GM18520 (cell line): ENCODE measurements around the gene SUCLG1.

Experiments used
- ATAC-seq: cut with Tn5 transposase; IDR thresholded peaks from one replicate; pipeline ENCODE4 v1.9.1; 2021; ENCODE audit not compliant: unreplicated experiment

SUCLG1 gene

DNA sequence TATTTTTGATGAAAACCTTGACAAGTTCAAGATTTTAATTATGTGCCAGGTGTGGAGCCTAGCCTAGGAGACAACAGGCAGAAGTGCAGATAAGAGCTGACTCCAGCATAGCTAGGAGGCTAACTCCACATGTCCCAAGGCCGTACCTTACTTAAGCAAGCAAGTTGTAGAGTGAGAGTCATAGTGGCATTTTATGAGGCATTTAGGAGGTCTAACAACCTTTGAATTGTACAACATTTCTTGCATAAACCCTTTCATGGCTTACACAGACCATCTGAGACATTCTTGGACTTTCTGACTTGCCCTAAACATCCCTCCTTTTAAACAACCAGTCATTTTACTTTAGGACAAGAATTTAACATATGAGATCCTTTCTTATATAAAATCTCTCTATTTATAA lies 8.3 kb upstream of the SUCLG1 start:
- no peak for ATAC-seq

DNA sequence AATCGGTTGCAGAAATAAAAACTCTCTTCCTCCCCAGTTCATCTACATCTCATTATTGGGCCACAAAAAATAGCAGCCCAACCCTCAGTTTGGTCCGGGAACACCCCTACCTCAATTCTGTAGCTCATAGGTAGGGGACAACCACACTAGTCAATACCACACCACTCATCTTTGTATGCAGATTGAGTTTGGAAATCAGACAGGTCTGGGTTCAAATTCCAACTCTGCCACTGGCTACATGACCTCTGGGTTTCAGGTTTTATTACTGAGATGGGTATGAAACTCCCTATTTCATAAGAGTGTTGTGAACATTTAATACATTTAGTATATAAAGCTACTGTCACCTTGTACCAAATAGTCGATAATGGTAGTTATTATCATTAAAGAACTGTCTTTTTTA lies 2.2 kb upstream of the SUCLG1 start:
- no peak for ATAC-seq

DNA sequence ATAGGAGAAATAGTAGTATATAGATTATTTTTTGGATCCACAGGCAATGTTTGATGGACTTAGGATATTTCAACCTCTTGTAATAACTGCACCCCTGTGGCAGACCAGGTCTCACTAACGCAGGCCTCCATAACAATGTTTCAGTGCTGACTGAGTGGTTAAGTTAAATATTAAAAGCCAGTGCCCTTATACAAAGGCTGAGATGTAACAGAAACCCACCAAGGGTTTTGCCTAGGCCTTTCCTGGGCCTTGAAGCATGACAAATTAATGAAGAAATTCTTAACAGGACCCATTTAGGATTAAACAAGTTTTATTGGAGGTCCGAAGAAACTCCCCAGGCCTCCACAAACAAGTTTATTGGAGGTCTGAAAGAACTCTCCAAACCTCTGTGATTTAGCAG lies 1.6 kb upstream of the SUCLG1 start:
- no peak for ATAC-seq

DNA sequence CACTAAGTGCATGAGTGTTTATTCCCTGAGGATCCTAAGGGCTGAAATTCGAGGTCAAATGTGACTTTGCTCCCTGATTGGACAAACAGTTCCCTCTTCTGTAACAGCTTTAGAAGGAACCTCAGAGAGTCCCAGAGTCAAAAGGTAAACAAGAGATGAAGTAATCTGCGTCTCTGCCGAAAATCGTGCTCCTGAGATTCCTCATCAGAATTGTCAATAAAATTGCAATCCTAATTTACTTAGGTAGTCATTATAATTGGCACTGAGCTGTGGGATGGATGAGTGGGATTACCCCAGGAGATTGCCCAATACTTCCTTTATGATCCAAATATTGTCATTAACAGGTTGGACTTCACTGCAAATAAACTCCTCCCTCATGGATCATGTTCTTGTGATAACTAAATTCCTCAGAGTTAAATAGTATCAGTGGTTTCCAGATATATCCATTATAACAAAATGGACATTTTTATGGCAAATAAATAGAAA lies 907 bp upstream of the SUCLG1 start:
- no peak for ATAC-seq

DNA sequence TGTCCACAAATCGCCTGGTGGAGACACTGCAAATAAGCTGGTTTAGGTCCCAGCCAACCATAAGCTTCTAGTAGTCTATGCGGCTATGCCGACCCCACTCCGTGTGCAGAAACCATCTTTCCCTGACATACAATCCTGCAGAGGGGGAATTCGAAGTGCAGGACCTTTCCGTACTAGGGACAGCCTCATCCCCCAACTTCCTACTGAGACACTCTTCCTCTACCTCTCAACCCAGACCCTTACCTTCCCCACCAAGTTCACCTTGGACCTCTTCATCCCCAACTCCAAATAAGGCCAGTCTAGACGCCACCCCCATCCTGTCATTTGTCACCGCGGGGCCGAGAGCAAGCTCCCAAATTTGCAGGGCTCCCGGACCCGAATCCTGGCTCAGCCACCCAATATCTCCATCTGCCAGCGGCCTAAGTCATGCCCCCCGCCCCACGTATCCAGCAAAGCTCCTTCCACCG lies 496 bp downstream of the SUCLG1 start:
- no peak for ATAC-seq

DNA sequence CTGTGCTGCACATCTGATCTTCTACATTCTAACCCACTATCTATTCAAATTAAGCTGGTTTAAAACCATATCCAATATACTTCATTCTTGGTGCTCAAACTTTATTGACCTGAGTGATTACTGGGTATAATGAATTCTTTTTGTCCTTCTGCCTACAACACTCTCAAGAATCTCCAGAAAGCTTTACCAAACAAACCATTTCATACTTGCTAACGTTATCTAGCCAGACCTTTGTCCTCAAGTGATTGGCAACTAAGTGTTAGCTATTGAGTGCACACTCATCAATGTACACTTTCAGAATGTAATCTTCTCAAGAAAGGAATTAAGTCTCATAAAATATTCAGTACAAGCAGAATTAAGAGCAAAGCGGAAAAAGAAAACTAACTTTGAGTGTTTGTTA lies 1.4 kb downstream of the SUCLG1 start:
- ATAC-seq = no peak

DNA sequence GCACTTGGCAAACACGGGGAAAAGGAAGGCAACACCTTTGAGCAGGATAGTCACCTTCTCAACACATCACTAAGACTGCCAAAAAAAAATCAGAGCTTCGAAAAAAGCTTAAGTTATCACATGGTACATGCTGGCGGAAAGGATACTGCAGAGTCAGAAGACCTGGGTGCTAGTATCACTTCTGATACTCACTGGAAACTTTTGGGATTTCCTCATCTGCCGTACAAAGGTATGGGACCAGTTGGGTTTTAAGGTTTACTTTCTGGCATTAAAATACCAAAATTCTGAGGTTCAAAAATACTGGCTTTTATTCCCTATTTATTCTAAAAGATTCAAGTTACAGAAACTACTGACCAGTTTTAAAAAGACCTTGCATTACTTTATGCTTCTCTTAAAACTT lies 2.9 kb downstream of the SUCLG1 start:
- no peak for ATAC-seq

DNA sequence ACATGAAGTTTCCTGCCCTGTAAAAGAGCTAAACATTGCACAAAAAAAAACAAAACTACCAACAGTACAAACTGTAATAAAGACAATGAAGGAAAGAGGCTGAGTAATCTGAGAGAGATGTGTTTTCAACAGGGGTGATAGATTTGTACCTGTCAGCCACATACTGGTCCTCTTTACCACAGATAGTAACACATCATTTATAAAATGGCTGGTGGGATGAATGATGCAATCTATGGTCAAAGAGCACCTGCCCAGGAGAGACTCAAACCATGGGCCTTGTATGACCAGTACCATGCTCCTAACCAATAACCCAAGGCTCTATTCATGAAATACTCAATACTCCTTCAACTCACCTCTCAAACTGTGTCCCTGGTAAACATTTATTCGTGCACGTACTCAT lies 4.5 kb downstream of the SUCLG1 start:
- ATAC-seq = no peak

DNA sequence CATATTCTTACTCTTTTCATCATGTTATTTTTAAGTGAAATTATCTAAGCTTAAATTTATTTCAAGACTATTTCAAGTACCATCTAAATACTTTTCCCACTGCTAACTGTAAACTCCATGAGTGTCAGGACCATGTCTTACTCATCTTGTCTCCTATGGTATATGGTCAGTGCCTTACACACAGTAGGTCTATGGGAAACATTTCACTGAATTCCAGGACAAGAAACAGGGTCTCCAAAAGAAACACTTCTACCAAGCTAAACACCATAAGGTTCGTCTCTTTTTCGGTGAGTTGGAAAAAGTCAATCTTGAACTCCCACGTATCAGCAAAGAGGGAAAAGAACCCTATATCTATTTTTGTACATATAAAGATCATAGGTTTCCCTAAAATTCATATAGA lies 6.5 kb downstream of the SUCLG1 start:
- ATAC-seq = no peak

DNA sequence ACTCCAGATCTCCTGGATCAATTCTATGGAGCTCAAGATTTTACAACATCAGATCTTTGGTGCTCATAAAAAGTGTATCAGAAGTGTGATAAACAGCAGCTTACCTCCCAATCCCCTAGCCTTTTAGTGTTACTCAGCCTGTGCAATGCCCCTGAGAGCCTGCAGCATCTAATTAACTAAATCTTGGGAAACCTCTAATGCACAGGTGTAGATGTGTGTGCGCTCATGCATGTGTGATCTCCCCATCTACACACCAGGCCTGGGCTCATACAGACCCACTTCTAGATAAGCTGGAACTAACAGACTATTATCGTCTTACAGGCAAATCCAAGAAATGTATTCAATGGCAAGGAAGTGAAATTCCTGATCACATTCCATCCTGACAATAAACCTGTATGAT lies 7.5 kb downstream of the SUCLG1 start:
- no peak for ATAC-seq

DNA sequence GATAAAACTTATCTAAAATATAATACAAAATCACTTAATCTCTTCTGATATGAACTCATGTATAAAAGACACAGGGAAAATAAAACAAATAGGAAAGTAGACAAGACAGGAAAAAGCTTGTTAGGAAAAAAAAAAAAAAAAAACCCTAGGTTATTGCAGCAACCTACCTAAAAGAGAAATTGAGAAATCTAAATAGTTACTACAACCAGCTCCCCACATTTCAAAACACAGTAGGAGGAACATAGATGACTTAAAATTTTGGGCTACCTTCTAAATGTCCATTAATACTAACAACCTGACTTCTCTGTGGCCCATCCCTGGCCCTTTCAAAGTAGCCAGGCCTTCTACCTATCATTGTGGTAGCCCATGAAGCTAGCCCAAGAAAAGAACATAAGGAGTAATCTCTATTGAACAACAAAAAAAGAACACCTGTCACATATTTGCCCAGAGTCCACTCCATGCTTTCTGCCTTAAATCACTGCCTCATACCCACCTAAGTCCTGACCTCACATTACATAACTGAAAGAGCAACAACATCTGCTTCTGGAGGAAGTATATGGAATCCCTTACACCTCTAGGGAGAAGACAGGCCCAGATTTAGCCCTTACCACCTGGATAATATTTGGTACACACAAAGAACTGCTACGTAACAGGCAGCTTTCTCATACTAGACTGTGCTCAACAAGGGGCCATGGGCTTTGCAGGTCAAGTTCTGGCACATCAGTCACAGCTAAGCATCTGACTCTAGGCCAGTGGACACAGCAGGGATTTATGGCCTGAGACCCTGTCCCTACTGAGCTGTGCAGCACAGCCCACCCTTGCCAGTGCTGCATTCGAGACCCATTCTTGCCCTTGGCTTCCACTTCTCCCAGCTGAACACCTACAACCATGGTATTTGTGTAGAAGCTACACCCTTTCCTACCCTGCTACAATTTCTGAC lies 8.5 kb downstream of the SUCLG1 start:
- no peak for ATAC-seq

DNA sequence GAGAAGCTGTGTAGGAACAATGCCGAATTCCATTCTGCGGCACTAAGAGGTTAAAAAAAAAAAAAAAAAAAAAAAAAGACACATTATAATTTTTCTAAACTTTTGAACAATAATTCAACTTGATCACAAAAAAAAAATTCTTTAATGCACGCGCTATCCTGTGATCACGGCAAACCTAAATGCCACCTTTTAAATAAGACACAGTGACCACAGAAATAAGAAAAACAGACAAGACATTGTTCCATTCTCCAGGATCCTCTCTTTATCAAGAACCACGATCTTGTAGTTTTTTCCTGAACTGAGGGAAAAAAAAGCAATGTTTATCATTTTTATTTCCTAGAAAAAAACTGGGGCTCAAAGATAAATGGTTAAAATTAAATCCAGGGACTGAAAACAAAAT lies 9.4 kb downstream of the SUCLG1 start:
- ATAC-seq = no peak

DNA sequence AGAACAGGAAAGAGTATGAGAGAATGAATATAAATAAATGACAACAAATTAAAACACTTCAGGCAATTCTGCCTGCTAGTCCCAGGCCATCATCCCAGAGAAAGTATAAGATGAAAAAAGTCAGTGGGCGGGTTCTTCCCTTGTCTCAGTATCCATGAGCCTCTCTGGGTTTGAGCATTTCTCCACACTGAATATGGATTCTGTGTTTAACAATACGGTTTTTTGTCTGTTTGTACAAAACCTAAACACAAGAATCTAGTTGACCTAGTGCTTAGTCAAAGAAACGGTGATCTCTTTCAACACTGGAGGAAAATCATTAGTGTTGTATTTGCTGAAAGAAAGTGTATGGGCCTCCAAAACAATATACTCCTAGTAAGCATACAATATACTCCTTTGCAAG lies 10.0 kb downstream of the SUCLG1 start:
- ATAC-seq = no peak

DNA sequence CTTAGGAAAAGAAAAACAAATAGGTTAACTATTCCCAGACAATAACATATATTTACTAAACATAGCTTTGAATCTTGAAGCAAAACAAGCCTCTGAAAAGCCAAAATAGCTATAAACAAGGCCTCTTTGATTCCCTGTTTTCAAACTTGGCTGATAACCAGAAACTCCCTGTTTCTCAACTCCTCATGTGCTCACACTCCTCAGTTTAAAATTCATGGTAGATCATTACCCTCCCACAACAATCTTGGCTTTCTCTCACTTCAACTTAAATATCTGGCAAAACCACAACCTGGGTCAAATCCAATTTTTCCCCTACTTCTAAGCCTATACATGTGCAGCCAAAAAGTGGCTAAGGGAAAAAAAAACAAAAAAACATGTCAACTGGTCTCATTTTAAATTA lies 15.6 kb downstream of the SUCLG1 start:
- no peak for ATAC-seq

DNA sequence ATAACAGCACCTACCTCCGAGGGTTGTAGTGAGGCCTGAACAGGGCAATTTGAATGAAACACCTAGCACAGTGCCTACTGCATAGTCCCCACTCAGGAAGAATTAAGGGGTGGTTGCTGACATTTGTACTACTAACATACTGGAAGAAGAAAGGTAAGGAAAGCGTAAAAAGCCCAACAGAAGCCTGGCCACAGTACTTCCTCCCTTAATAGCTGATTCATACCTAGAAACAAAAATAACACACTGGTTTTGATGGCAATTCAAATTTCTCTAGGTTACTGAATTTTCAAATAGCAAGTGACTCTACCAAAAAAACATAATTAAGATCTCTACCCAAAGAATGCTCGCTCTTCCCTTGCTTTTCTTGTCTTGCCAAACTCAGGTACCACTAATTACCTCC lies 16.2 kb downstream of the SUCLG1 start:
- ATAC-seq = no peak

DNA sequence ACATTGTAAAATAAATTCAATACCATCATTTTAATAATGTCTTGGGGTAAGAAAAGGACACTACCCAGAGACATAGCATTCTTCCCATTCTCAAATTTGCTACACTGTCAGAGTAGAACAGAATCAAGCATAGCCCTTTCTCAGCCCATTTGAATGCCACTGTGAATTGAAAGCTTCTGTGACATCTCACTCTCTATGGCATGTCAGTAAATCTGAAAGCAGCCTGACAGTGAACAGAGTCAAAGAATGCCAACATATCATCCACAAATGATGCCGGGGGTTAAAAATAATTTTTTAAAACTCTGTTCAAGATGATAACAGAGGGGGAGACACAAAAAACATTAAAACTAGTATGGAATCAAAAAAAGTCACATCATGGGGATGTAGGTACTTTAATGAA lies 17.6 kb downstream of the SUCLG1 start:
- no peak for ATAC-seq

DNA sequence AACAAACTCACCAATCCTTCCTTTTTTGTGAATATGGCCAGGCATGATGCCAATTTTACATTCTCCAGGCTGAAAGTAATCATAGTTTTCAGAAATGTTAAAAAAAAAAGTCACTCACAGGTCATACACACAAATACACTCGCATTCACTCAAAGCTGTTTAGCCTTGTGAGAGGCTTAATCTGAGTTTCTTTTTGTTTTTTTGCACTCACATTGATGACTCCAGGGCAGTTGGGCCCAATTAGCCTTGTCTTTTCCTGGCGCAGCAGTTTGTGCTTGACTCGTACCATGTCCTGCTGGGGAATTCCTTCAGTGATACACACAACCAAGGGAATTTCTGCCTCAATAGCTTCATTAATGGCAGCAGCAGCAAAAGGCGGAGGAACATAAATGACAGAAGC lies 18.0 kb downstream of the SUCLG1 start:
- no peak for ATAC-seq

DNA sequence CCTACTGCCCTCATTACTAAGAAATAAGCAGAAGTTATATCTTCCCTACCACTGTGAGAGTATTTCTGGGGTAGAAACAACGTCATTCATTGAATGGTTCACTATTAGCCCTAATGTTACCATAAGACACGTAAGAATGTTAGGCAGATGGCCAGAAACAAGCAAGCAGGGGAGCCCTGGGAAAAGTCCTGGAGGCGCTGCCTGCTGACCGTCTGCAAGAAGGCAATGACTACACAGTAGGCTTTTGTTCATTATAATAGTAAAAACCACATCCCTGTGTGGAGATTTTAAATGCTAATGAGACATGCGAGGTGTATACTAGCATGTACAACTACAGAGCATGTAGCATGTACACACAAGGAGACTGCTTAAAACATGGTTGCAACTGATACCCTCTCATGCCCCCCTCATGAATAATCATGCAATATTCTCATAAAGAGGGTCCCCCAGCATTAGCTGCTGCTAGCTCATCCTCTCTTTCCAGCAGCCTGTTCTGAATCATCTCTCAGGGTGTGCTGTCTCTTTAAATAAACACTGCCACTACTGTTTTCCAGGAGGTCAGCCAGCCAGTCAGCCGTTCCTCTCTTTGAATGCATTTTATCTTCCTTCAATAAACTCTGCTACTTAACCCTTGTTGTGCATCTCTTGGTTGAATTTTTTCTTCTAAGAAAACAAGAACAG lies 23.6 kb downstream of the SUCLG1 start:
- no peak for ATAC-seq

DNA sequence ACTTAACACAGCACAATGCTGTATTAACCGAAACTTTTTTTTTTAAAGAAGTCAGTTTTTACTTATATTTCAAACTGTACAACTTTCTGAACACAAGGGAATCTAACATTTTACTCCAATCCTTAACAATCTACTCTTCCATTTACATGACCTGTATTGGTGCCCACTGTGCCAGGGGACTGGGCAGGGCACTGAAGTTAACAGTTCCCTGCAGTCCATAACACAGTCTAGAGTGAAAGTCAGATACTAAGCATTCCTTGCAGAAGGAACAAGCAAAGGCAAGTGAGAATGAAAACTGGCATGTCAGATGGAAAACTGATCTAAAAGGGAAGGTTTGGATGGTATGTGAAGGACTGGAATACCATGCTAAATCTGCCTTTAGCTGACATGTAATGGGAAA lies 29.8 kb downstream of the SUCLG1 start:
- no peak for ATAC-seq

DNA sequence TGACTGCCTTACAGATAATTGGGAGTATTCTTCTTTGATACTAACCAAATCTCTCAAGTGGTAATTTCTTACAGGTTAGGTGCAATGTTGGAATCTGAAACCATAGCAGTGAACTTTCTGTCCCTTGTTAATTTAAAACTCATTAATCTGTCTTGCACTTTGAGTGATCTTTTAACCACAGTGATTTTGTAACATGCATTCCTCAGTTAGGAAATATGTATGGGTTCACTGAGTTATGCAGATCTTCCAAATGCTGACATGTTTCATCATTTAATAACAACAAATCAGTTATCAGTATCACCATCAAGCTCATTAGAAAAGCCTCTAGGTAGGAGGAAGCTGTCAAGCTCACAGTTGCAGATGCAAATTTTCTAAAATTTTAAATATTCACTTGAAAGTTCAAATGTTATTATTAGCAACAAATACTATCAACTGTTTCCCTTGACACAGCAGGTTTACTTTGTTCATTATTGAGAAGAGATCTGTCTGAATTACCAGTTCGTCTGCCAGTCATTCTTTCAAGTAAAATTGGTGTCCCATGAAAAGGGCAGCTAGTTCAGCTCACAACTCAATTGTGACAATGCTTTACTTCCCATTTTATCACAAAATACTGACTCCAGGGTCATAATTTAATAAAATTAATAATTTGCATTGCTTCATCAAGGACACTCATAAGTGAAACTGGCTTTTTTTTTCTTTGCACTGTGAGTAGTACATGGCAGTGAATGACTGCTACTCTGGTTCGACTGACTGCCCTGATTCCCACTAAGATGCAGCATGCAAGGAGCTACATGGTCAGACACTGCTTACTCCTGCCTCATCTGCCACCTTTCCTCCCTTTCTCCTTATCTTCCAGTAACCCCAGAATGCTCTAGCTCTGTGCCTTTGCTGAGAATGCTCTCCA lies 31.6 kb downstream of the SUCLG1 start:
- ATAC-seq = peak; percentile 63

DNA sequence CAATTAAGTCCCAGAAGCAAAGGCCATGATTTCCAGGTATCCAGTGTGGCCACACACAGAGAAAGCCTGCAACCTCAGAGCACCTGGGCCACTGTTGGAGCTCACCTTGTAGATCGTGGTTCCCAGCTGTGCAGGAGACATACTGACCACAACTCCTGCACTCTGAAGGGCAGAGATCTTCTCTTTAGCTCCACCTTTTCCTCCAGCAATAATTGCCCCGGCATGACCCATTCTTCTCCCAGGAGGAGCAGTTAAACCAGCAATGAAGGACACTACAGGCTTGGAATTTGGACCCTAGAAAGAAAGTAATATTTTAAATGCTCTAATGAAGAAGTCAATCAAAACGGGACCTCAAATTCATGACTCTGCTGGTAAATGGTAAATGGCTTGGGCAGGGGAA lies 33.8 kb downstream of the SUCLG1 start:
- no peak for ATAC-seq
